Esophagus muscularis mucosa (tissue), 4 donors: ENCODE results near the gene FBXL7. TPM values are rescaled to one million over a fixed set of nuclear protein-coding genes. Genes with fewer than 3 reads are reported as not detected.

Experiments used
- DNase-seq: peaks from one replicate; pipeline ENCODE4 v3.0.0-alpha.2; 2017; ENCODE audit errors: extremely low spot score
- H3K27ac ChIP-seq, 4 donors: fragments of 200-600 bp; sonication (generic); replicated peaks in 1 of 4; 1 replicate in 3 of 4; 2 replicates in 1 of 4; pipeline ENCODE4 v1.5.1; 2016 to 2019; ENCODE audit warnings: mild to moderate bottlenecking in 1 of 4
- H3K27me3 ChIP-seq, 4 donors: fragments of 200-600 bp; sonication (generic); one replicate each; pipeline versions ENCODE4 v1.5.1 to v1.6.0; 2016 to 2019
- H3K36me3 ChIP-seq, 4 donors: fragments of 200-600 bp; sonication (generic); one replicate each; pipeline ENCODE4 v1.5.1; 2016 to 2019
- H3K4me1 ChIP-seq, 4 donors: fragments of 200-600 bp; sonication (generic); one replicate each; pipeline ENCODE4 v1.5.1; 2016 to 2019
- H3K4me3 ChIP-seq, 4 donors: fragments of 200-600 bp; sonication (generic); 1 replicate in 2 of 4; 2 replicates in 2 of 4; pipeline ENCODE4 v1.5.1; 2016 to 2019; ENCODE audit warnings: mild to moderate bottlenecking in 4 of 4, moderate library complexity in 1 of 4
- H3K9me3 ChIP-seq, 4 donors: fragments of 200-600 bp; sonication (generic); 1 replicate in 3 of 4; 2 replicates in 1 of 4; pipeline ENCODE4 v1.5.1; 2016 to 2019
- CTCF ChIP-seq, 3 experiments: fragments of 200-600 bp in 2 of 3; fragments of 450-650 bp in 1 of 3; sonication (generic) in 2 of 3; IDR thresholded peaks; one replicate each; pipeline ENCODE4 v1.5.1; 2017 to 2019; ENCODE audit warnings: antibody characterized with exemption in 3 of 3, mild to moderate bottlenecking in 2 of 3, moderate library complexity in 1 of 3
- EP300 ChIP-seq: sonication (generic); formaldehyde crosslinking; IDR thresholded peaks from one replicate; pipeline ENCODE4 v1.6.1; 2017; ENCODE audit warnings: antibody characterized with exemption
- POLR2A ChIP-seq: fragments of 450-650 bp; IDR thresholded peaks from one replicate; pipeline ENCODE4 v1.6.1; 2017; ENCODE audit warnings: antibody characterized with exemption, moderate library complexity, mild to moderate bottlenecking, low read depth
- POLR2AphosphoS5 ChIP-seq, 2 donors: sonication (generic); formaldehyde crosslinking; IDR thresholded peaks; one replicate each; pipeline ENCODE4 v1.6.1; 2017; ENCODE audit warnings: antibody characterized with exemption in 2 of 2
- WGBS: methylation state at CpG from one replicate; pipeline ENCODE4 v1.1.5; 2018; 5-methylcytosine and 5-hydroxymethylcytosine counted together
- intact Hi-C: fragments of 100-400 bp; cut with DNase I; formaldehyde crosslinking; loops from one replicate; pipeline ENCODE4 v1.15.1; 2023
- total RNA-seq, 4 donors: library from RNA; depleted of rRNA; stranded (reverse); fragments of >200 nt; gene quantifications; one replicate each; pipeline versions ENCODE4 v1.1.0 to v1.2.1, GENCODE V29; 2016

FBXL7 gene
- total RNA-seq, 4 donors from 2014 or later: 25.7 to 37.7 (median 27.6) TPM

DNA sequence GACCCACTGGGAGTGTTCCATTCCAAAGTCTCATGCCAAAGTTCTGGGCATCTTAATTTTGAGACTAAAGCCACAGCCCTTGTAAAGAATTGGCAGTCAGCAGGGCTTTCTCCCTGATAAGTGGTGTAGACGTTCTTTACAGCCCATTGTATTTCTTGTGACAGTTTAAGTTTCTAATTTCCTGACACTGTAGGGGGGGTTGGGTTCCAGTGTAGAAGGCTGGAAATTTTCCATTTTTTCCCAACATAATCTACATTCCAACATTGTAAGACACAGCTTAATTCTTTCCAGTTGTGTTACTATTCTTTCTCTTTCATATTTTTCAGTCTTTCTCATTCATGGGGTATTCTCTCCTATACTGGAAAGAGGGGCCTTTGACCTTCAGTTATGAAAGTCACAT lies 121.1 kb downstream of the FBXL7 start:
- TF ChIP-seq EP300: no peak
- no peak for TF ChIP-seq CTCF (IDR thresholded peaks at IDR 0.05)
- TF ChIP-seq POLR2AphosphoS5 (IDR thresholded peaks at IDR 0.05): no peak
- no peak for TF ChIP-seq POLR2A
- intact Hi-C loops: no loop called here
- Histone ChIP-seq H3K27me3 (no peaks in the 10 kb centered on the region), H3K9me3 (no peaks in the 10 kb centered on the region), H3K36me3 (no peaks in the 10 kb centered on the region), H3K4me1 (peaks cover 10 to 26% (median 17%) of the 10 kb centered on the region in 4 donors), H3K4me3 (no peak overlapping the region), H3K27ac (no peak overlapping the region)
- no peak for DNase-seq
- WGBS: 43% methylated on average over 1 of the region's 1 CpG

DNA sequence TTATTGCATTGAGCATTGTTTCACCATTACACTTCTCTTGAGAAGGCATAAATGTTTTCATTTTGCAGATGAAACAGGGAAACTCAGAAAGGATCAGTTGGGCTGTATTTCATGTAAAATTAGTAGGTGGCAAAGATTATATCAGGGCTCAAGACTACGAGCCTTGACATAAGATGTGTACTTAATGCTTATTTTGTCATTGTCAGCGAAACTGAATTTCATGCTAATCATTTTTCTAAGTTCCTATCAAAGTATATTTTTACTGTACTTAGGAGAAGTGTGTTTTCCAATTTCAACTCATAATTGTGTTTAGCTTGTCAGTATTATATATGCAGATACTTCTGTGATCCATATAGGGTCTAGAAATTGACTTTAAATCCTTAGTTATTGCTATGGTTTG lies 123.8 kb downstream of the FBXL7 start:
- Histone ChIP-seq H3K4me3 (no peak overlapping the region), H3K27ac (no peak overlapping the region), H3K36me3 (no peaks in the 10 kb centered on the region), H3K4me1 (peaks cover 10 to 34% (median 21%) of the 10 kb centered on the region in 4 donors), H3K9me3 (no peaks in the 10 kb centered on the region), H3K27me3 (no peaks in the 10 kb centered on the region)
- 96% methylated on average over 2 of the region's 2 CpGs for WGBS
- intact Hi-C loops: no loop called here
- DNase-seq: no peak
- TF ChIP-seq EP300: no peak

GRCh38 chr5:15627109-15627508 lies 127.1 kb downstream of the FBXL7 start:
- 90% methylated on average over 2 of the region's 2 CpGs for WGBS
- H3K36me3 ChIP-seq: no peaks in the 10 kb centered on the region
- intact Hi-C loops: no loop called here

DNA sequence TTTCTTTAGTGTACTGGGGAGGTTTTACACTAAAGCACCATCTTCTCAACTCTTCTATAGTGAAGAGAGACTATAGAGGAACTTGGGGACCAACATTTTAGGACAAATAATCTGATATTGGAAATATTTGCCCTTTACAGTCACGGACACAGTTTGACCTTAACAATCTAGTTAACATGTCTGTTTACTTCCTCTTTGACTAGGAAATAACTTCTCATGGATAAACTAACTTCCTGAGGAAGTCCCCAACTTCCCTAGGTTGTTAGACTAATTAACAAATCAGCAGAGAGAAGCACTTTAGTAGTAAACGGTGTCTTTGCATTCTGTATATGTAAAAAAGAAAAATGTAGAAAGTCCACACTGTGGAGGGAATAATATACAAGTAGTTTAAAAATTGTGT lies 127.7 kb downstream of the FBXL7 start:
- no peak overlapping the region for H3K27ac ChIP-seq
- WGBS: 79% methylated on average over 2 of the region's 2 CpGs
- H3K9me3 ChIP-seq: no peaks in the 10 kb centered on the region
- intact Hi-C loops: no loop called here
- no peaks in the 10 kb centered on the region for H3K27me3 ChIP-seq
- DNase-seq: no peak
- no peaks in the 10 kb centered on the region for H3K36me3 ChIP-seq
- no peak for TF ChIP-seq EP300
- TF ChIP-seq CTCF (IDR thresholded peaks at IDR 0.05): no peak
- TF ChIP-seq POLR2A: no peak
- no peak for TF ChIP-seq POLR2AphosphoS5 (IDR thresholded peaks at IDR 0.05)
- no peak overlapping the region for H3K4me3 ChIP-seq
- H3K4me1 ChIP-seq: peaks cover 7 to 40% (median 14%) of the 10 kb centered on the region in 4 donors

More at GRCh38 chr5:15627109-15627508, 127.1 kb downstream of the FBXL7 start:
- H3K4me1 ChIP-seq: peaks cover 7 to 40% (median 14%) of the 10 kb centered on the region in 4 donors
- TF ChIP-seq POLR2AphosphoS5 (IDR thresholded peaks at IDR 0.05) (no peak), POLR2A (no peak), EP300 (no peak), CTCF (IDR thresholded peaks at IDR 0.05) (no peak)
- no peak overlapping the region for H3K4me3 ChIP-seq
- no peak overlapping the region for H3K27ac ChIP-seq
- DNase-seq: no peak
- H3K9me3 ChIP-seq: no peaks in the 10 kb centered on the region
- no peaks in the 10 kb centered on the region for H3K27me3 ChIP-seq

DNA sequence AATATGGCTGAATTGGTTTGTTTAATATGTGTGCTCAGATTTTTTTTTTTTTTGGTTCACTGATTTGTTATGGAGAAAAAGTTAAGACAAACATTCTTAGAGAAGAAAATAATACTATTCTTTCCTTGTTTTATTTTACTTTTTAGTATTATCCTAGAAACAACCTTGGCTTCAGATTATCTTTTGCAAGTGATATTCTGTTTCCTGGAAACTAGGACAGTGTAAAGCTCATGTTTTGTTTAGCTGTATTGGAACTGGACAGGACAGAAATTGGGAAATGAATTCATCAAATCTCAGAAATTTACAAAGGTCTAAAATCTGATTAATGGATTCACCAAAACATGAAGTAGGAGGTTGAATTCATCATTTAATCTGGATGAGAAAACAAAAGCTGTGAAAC lies 130.5 kb downstream of the FBXL7 start:
- H3K36me3 ChIP-seq: no peaks in the 10 kb centered on the region
- peaks cover 16 to 37% (median 18%) of the 10 kb centered on the region in 4 donors for H3K4me1 ChIP-seq
- no peak overlapping the region for H3K4me3 ChIP-seq
- TF ChIP-seq POLR2AphosphoS5 (IDR thresholded peaks at IDR 0.05) (no peak), EP300 (no peak), CTCF (IDR thresholded peaks at IDR 0.05) (no peak), POLR2A (no peak)
- intact Hi-C loops: no loop called here
- DNase-seq: no peak
- no peaks in the 10 kb centered on the region for H3K9me3 ChIP-seq
- no peak overlapping the region for H3K27ac ChIP-seq
- H3K27me3 ChIP-seq: no peaks in the 10 kb centered on the region
